DOHH2 (cell line): ENCODE results near the gene GNG12.

Source experiments
- H3F3A ChIP-seq: fragments of 200-600 bp; sonication (generic), shearing (Covaris generic); 2 replicates; pipeline ENCODE4 v1.6.0; 2016; ENCODE audit warnings: antibody characterized with exemption, mild to moderate bottlenecking; ENCODE audit not compliant: control insufficient read depth, insufficient read depth
- H3K27ac ChIP-seq: fragments of 200-600 bp; sonication (generic); 2 replicates; pipeline ENCODE4 v1.5.1; 2014; ENCODE audit warnings: low read depth, mild to moderate bottlenecking, low read length, moderate library complexity
- H3K27me3 ChIP-seq: fragments of 200-600 bp; sonication (generic); 2 replicates; pipeline ENCODE4 v1.6.1; 2014; ENCODE audit warnings: mild to moderate bottlenecking, low read length, mixed read lengths; ENCODE audit not compliant: control insufficient read depth
- H3K36me3 ChIP-seq: fragments of 200-600 bp; sonication (generic); 2 replicates; pipeline ENCODE4 v1.6.1; 2014; ENCODE audit warnings: mild to moderate bottlenecking, low read length, moderate library complexity, mixed read lengths; ENCODE audit not compliant: control insufficient read depth
- H3K4me1 ChIP-seq: fragments of 200-600 bp; sonication (generic); 2 replicates; pipeline ENCODE4 v1.6.1; 2014; ENCODE audit warnings: mild to moderate bottlenecking, low read length, mixed read lengths; ENCODE audit not compliant: control insufficient read depth
- H3K4me2 ChIP-seq: fragments of 200-600 bp; sonication (generic); 2 replicates; pipeline ENCODE4 v1.6.0; 2014; ENCODE audit warnings: mild to moderate bottlenecking, low read length, moderate library complexity
- H3K4me3 ChIP-seq: fragments of 200-600 bp; sonication (generic); 2 replicates; pipeline ENCODE4 v1.5.1; 2014; ENCODE audit warnings: mild to moderate bottlenecking, low read length, mixed read lengths
- H3K79me2 ChIP-seq: fragments of 200-600 bp; sonication (generic); 2 replicates; pipeline ENCODE4 v1.6.1; 2014; ENCODE audit warnings: mild to moderate bottlenecking, low read length, mixed read lengths; ENCODE audit not compliant: control insufficient read depth
- H3K9me2 ChIP-seq: fragments of 200-600 bp; sonication (generic); replicated peaks from 2 replicates; pipeline ENCODE4 v1.6.1; 2014; ENCODE audit warnings: mild to moderate bottlenecking, low read length, mixed read lengths; ENCODE audit not compliant: control insufficient read depth
- H3K9me3 ChIP-seq: fragments of 200-600 bp; sonication (generic); 2 replicates; pipeline ENCODE4 v1.6.1; 2014; ENCODE audit warnings: antibody characterized with exemption, low read length, mixed read lengths; ENCODE audit not compliant: control insufficient read depth, insufficient read depth
- H4K20me1 ChIP-seq: fragments of 200-600 bp; sonication (generic); 2 replicates; pipeline ENCODE4 v1.6.0; 2014; ENCODE audit warnings: low read depth, mild to moderate bottlenecking, antibody characterized with exemption, low read length, moderate library complexity; ENCODE audit not compliant: control insufficient read depth, insufficient read depth
- CTCF ChIP-seq: fragments of 200-600 bp; sonication (generic); IDR thresholded peaks from one replicate; pipeline ENCODE4 v1.5.1; 2014; ENCODE audit warnings: antibody characterized with exemption, mild to moderate bottlenecking, low read depth, low read length; ENCODE audit not compliant: poor library complexity, severe bottlenecking
- EZH2phosphoT487 ChIP-seq: fragments of 200-600 bp; sonication (generic); IDR thresholded peaks from 2 replicates; pipeline ENCODE4 v1.6.1; 2017; ENCODE audit warnings: borderline replicate concordance, mild to moderate bottlenecking, antibody characterized with exemption, low read length, moderate library complexity, mixed read lengths

Gene GNG12

GRCh38 chr1:67847466-67847865 lies 14.2 kb upstream of the GNG12 start:
- H3K27me3 ChIP-seq = peaks cover 3% of the 10 kb centered on the region; the same call in 1 of the 2 replicates
- H3K36me3 ChIP-seq = no peaks in the 10 kb centered on the region
- H4K20me1 ChIP-seq = no peaks in the 10 kb centered on the region

GRCh38 chr1:67846538-67846937 lies 13.3 kb upstream of the GNG12 start:
- H3K27me3 ChIP-seq = peaks cover 3% of the 10 kb centered on the region; the same call in 1 of the 2 replicates
- no peaks in the 10 kb centered on the region for H3F3A ChIP-seq
- H3K36me3 ChIP-seq = no peaks in the 10 kb centered on the region
- H3K79me2 ChIP-seq = no peaks in the 10 kb centered on the region
- no peak overlapping the region for H3K27ac ChIP-seq
- no peaks in the 10 kb centered on the region for H3K9me2 ChIP-seq
- TF ChIP-seq EZH2phosphoT487 = no peak
- no peak for TF ChIP-seq CTCF
- no peak overlapping the region for H3K4me2 ChIP-seq
- H3K9me3 ChIP-seq = no peaks in the 10 kb centered on the region
- no peaks in the 10 kb centered on the region for H3K4me1 ChIP-seq
- no peaks in the 10 kb centered on the region for H4K20me1 ChIP-seq
- no peak overlapping the region for H3K4me3 ChIP-seq

More at GRCh38 chr1:67847466-67847865, 14.2 kb upstream of the GNG12 start:
- Histone ChIP-seq H3K4me1 (no peaks in the 10 kb centered on the region), H3K79me2 (no peaks in the 10 kb centered on the region), H3K9me2 (no peaks in the 10 kb centered on the region), H3K9me3 (no peaks in the 10 kb centered on the region), H3K4me2 (no peak overlapping the region), H3K27ac (no peak overlapping the region), H3K4me3 (no peak overlapping the region), H3F3A (no peaks in the 10 kb centered on the region)
- TF ChIP-seq EZH2phosphoT487 = no peak
- no peak for TF ChIP-seq CTCF

- Histone ChIP-seq H3K4me2 (no peak overlapping the region), H3K9me2 (no peaks in the 10 kb centered on the region), H3K9me3 (no peaks in the 10 kb centered on the region), H3K27ac (no peak overlapping the region), H3K79me2 (no peaks in the 10 kb centered on the region), H3K4me3 (no peak overlapping the region), H4K20me1 (no peaks in the 10 kb centered on the region), H3K36me3 (no peaks in the 10 kb centered on the region), H3F3A (no peaks in the 10 kb centered on the region), H3K27me3 (peaks cover 8% of the 10 kb centered on the region; the same call in 1 of the 2 replicates), H3K4me1 (no peaks in the 10 kb centered on the region)
- no peak for TF ChIP-seq EZH2phosphoT487
Measured at GRCh38 chr1:67844988-67845387, 11.7 kb upstream of the GNG12 start.

GRCh38 chr1:67843746-67844145 lies 10.5 kb upstream of the GNG12 start:
- Histone ChIP-seq H3K36me3 (no peaks in the 10 kb centered on the region), H3K4me3 (no peak overlapping the region), H3K27me3 (peaks cover 11% of the 10 kb centered on the region; the same call in 1 of the 2 replicates), H4K20me1 (no peaks in the 10 kb centered on the region), H3K9me3 (no peaks in the 10 kb centered on the region), H3K9me2 (no peaks in the 10 kb centered on the region), H3K27ac (no peak overlapping the region), H3K79me2 (no peaks in the 10 kb centered on the region), H3K4me1 (no peaks in the 10 kb centered on the region), H3K4me2 (no peak overlapping the region), H3F3A (no peaks in the 10 kb centered on the region)
- no peak for TF ChIP-seq CTCF
- TF ChIP-seq EZH2phosphoT487 = no peak
